Right lobe of liver (tissue), 4 donors: ENCODE measurements around the gene HPS1.

Experiments
- CTCF ChIP-seq, 4 donors: fragments of 200-600 bp in 3 of 4; fragments of 450-650 bp in 1 of 4; IDR thresholded peaks; one replicate each; pipeline versions ENCODE4 v1.5.1 to v1.8.0; 2016 to 2022; ENCODE audit warnings: antibody characterized with exemption in 4 of 4, mild to moderate bottlenecking in 2 of 4
- POLR2A ChIP-seq: fragments of 450-650 bp; IDR thresholded peaks from one replicate; pipeline ENCODE4 v1.6.1; 2017; ENCODE audit warnings: antibody characterized with exemption, mild to moderate bottlenecking
- donor health status: DM: no; HTN: no; CAD: no.
- donor health status: DM: no; HTN: no; CAD: no.
- donor health status: DM: no; HTN: yes; CAD: no.

GRCh38 chr10:98474628-98475027 is 27.9 kb upstream of the HPS1 start:
- TF ChIP-seq CTCF (IDR thresholded peaks at IDR 0.05): no peak
- no peak for TF ChIP-seq POLR2A
